ENCODE results near the gene EHBP1L1. TPM values are rescaled to one million over a fixed set of nuclear protein-coding genes. Genes with fewer than 3 reads are reported as not detected.

EHBP1L1 gene
- total and polyA plus RNA-seq, 8 donors = 28.5 to 133 (median 36.0) TPM

DNA sequence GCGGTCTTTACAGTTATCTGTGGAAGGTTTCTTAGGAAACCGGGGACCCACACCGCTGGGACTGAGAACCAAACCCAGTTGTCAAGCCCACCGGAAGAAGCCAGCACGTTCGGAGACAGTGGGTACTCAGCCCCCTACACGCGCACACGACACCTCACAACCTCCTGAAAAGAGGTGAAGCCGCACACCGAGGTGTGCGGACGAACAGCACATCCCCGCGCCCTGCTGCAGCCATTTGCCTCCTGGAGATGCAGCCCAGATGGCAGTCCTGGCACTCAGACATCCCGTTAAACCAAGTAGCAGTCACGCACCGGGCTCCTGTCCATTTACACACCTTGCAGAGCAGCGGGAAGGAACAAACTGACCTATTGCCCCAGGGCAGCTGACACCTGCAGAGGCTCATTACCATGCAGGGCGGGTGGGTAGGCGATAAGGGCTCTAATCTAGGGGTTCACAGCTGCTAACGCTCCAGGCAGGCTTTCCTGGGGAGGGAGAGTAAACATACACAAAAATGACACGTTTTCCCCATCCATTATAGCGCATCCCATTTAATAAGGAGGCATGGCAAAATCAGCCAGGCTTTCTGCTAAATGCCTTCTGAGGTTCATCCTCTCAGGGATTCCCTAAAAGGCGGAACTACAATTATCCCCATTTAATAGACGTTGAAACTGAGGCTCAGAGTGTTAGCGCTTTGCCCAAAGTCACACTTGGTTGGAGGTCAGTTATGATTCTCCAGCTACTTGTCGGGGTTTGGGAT lies 864 bp upstream of the EHBP1L1 start:
- no peaks in the 10 kb centered on the region for H3K27me3 ChIP-seq
- ATAC-seq = no peak
- intact Hi-C loops (cut with DNase I) = no loop called here
- H3K36me3 ChIP-seq = peaks cover 0 to 29% of the 10 kb centered on the region in 2 donors
- TF ChIP-seq, protein P1, sequence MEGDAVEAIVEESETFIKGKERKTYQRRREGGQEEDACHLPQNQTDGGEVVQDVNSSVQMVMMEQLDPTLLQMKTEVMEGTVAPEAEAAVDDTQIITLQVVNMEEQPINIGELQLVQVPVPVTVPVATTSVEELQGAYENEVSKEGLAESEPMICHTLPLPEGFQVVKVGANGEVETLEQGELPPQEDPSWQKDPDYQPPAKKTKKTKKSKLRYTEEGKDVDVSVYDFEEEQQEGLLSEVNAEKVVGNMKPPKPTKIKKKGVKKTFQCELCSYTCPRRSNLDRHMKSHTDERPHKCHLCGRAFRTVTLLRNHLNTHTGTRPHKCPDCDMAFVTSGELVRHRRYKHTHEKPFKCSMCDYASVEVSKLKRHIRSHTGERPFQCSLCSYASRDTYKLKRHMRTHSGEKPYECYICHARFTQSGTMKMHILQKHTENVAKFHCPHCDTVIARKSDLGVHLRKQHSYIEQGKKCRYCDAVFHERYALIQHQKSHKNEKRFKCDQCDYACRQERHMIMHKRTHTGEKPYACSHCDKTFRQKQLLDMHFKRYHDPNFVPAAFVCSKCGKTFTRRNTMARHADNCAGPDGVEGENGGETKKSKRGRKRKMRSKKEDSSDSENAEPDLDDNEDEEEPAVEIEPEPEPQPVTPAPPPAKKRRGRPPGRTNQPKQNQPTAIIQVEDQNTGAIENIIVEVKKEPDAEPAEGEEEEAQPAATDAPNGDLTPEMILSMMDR (IDR thresholded peaks at IDR 0.05) = no peak
- peak overlapping the region; percentile 68 to 91 for H3K4me3 ChIP-seq
- peak overlapping the region; percentile 89 to 99 for H3K27ac ChIP-seq
- DNase-seq = no peak
- no peaks in the 10 kb centered on the region for H3K9me3 ChIP-seq
- H3K4me1 ChIP-seq = peaks cover 45 to 80% of the 10 kb centered on the region in 2 donors

DNA sequence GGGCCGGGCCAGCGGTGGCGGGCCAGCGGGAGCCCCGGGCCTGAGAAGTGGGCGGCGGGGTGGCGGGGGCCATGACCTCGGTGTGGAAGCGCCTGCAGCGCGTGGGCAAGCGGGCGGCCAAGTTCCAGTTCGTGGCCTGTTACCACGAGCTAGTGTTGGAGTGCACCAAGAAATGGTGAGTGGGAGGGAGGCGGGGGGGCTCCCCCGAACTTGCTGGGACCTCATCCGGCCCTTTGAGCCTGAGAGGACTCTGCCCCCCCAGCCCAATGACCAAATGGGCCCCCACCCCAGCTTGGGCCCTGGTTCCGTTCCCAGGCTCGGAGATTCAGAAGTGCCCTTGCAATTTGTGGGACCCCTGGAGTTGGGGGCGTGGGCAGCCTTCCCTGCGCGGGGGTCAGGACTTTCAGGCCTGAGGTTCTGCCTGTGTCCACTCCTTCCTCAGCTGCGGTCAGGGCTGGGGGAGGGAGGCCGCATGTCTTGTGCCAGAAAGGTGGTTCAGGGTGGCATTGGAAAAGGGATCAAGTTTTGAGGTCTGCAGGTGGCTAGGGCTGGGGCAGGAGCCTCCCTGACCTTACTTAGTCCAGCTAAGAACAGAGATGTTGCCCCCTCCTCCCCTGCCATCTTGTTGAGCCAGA lies 496 bp downstream of the EHBP1L1 start:
- Histone ChIP-seq H3K9me3 (no peaks in the 10 kb centered on the region), H3K36me3 (peaks cover 0 to 42% of the 10 kb centered on the region in 2 donors), H3K27me3 (no peaks in the 10 kb centered on the region), H3K4me3 (peak overlapping the region; percentile 68 to 91), H3K4me1 (peaks cover 39 to 76% of the 10 kb centered on the region in 2 donors), H3K27ac (peak overlapping the region; percentile 84 to 99)
- TF ChIP-seq, protein P1 (IDR thresholded peaks at IDR 0.05) = no peak
- intact Hi-C loops (cut with DNase I) = no loop called here
- peak in 1 of 4 donors; percentile 64 for DNase-seq
- no peak for ATAC-seq

GRCh38 chr11:65576867-65577755 lies 1.3 kb downstream of the EHBP1L1 start:
- DNase-seq (peak in 2 of 4 donors; percentile 86 to 97), ATAC-seq (peak; percentile 43)
- Histone ChIP-seq H3K36me3 (peaks cover 0 to 50% of the 10 kb centered on the region in 2 donors), H3K27ac (peak overlapping the region; percentile 84 to 99), H3K4me1 (peaks cover 31 to 68% of the 10 kb centered on the region in 2 donors), H3K4me3 (peak overlapping the region; percentile 68 to 91), H3K9me3 (no peaks in the 10 kb centered on the region), H3K27me3 (no peaks in the 10 kb centered on the region)
- intact Hi-C loops (cut with DNase I) = no loop called here
- TF ChIP-seq, protein P1 (IDR thresholded peaks at IDR 0.05) = no peak

GRCh38 chr11:65577756-65578109 lies 1.9 kb downstream of the EHBP1L1 start:
- no peak for ATAC-seq

More at GRCh38 chr11:65577756-65578109, 1.9 kb downstream of the EHBP1L1 start:
- H3K27ac ChIP-seq = peak overlapping the region; percentile 84 to 99
- H3K27me3 ChIP-seq = no peaks in the 10 kb centered on the region
- no peak for DNase-seq
- H3K4me1 ChIP-seq = peaks cover 30 to 66% of the 10 kb centered on the region in 2 donors
- intact Hi-C loops (cut with DNase I) = no loop called here
- H3K9me3 ChIP-seq = no peaks in the 10 kb centered on the region
- H3K4me3 ChIP-seq = peak overlapping the region; percentile 68 to 91
- peaks cover 0 to 56% of the 10 kb centered on the region in 2 donors for H3K36me3 ChIP-seq
- TF ChIP-seq, protein P1 (IDR thresholded peaks at IDR 0.05) = no peak
